ENCODE measurements around the gene DLG2.

- TF ChIP-seq CTCF (conservative IDR thresholded peaks at IDR 0.05 in 1 of 2, IDR thresholded peaks at IDR 0.05 in 1 of 2; ENCODE audit: extremely low read depth in 1 of 2, insufficient read depth in 1 of 2, low read depth in 1 of 2, low read length in 2 of 2) = no peak
- no peak for TF ChIP-seq EZH2 (IDR thresholded peaks at IDR 0.05; ENCODE audit: borderline replicate concordance, low read length)
Observed at GRCh38 chr11:85494396-85494795, 132.7 kb downstream of the DLG2 start.
